ENCODE data around the gene ZNF761. TPM values are rescaled to one million over a fixed set of nuclear protein-coding genes. Genes with fewer than 3 reads are reported as not detected.
A peak's percentile ranks its signal among the peaks of the same experiment; 100 is the strongest.

Gene ZNF761
- total RNA-seq (2014; rRNA removed; shearing (Covaris generic); ENCODE audit: low replicate concordance), result 21.8 and 29.6 TPM in 2 replicates

- peak within 1 kb of the TSS; percentile 90 for H3K9ac ChIP-seq (ENCODE audit: low read length)
- peaks cover 36% of the 10 kb centered on the region for H3K36me3 ChIP-seq (ENCODE audit: insufficient read depth, low read length)
- peak within 1 kb of the TSS; percentile 78; the same call in 1 of the 2 replicates for H2AFZ ChIP-seq (ENCODE audit: low read length)
- H3K27ac ChIP-seq (ENCODE audit: low read length), result no peak within 1 kb of the TSS
- DNase-seq, result peak; percentile 99
- no peaks in the 10 kb centered on the region for H4K20me1 ChIP-seq (ENCODE audit: insufficient read depth, low read depth, low read length)
- peak within 1 kb of the TSS; percentile 96 for H3K4me2 ChIP-seq (ENCODE audit: low read depth, low read length, poor library complexity, severe bottlenecking)
- peaks cover 20% of the 10 kb centered on the region for H3K9me3 ChIP-seq (ENCODE audit: low read length)
- H3K4me3 ChIP-seq (ENCODE audit: low read length), result peak within 1 kb of the TSS; percentile 99
- no peaks in the 10 kb centered on the region for H3K9me2 ChIP-seq (replicated peaks; ENCODE audit: insufficient read depth, low read length)
- peaks cover 9% of the 10 kb centered on the region for H3K4me1 ChIP-seq (ENCODE audit: low read length)
- peaks cover 44% of the 10 kb centered on the region for H3K79me2 ChIP-seq (ENCODE audit: low read length)
- H3K27me3 ChIP-seq (ENCODE audit: low read length), result no peaks in the 10 kb centered on the region
Measured at GRCh38 chr19:53431399-53432087, at the start of gene ZNF761. ZNF761 (plus strand) TSS chr19:53431984; CDS start chr19:53447269, 15,285 bp downstream.

- peak; percentile 41 for DNase-seq
- Histone ChIP-seq H3K4me3 (ENCODE audit: low read length) (no peak overlapping the region), H3K27me3 (ENCODE audit: low read length) (no peaks in the 10 kb centered on the region), H3K36me3 (ENCODE audit: insufficient read depth, low read length) (peaks cover 35% of the 10 kb centered on the region), H3K4me1 (ENCODE audit: low read length) (no peaks in the 10 kb centered on the region), H3K79me2 (ENCODE audit: low read length) (no peaks in the 10 kb centered on the region), H2AFZ (ENCODE audit: low read length) (no peak overlapping the region), H3K4me2 (ENCODE audit: low read depth, low read length, poor library complexity, severe bottlenecking) (no peak overlapping the region), H3K9me3 (ENCODE audit: low read length) (peaks cover 37% of the 10 kb centered on the region), H3K9me2 (replicated peaks; ENCODE audit: insufficient read depth, low read length) (no peaks in the 10 kb centered on the region), H3K27ac (ENCODE audit: low read length) (no peak overlapping the region), H4K20me1 (ENCODE audit: insufficient read depth, low read depth, low read length) (no peaks in the 10 kb centered on the region), H3K9ac (ENCODE audit: low read length) (no peak overlapping the region)
Measured at GRCh38 chr19:53388168-53388567, 43.6 kb upstream of the ZNF761 start.

DNA sequence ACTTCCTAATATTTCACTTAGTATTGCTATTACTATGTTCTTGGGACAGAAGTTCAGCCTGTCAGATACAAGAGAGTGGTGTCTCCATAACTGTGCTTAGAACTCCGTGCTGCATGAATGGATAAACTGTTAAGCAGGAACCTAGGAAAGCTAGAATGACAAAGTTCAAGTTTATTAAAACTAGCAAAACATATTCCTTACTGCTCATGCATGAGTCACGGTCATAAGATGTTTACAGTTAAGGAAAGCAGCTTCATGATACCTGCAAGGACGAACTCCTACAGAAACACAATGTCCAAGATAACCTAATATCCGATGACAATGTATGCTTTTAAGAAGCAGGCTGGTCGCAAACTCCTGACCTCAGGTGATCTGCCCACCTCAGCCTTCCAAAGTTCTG lies 42.9 kb upstream of the ZNF761 start:
- H3K27me3 ChIP-seq (ENCODE audit: low read length), result no peaks in the 10 kb centered on the region
- peaks cover 28% of the 10 kb centered on the region for H3K36me3 ChIP-seq (ENCODE audit: insufficient read depth, low read length)
- no peak overlapping the region for H3K4me2 ChIP-seq (ENCODE audit: low read depth, low read length, poor library complexity, severe bottlenecking)
- H3K9me2 ChIP-seq (replicated peaks; ENCODE audit: insufficient read depth, low read length), result no peaks in the 10 kb centered on the region
- no peaks in the 10 kb centered on the region for H3K4me1 ChIP-seq (ENCODE audit: low read length)
- H3K4me3 ChIP-seq (ENCODE audit: low read length), result no peak overlapping the region
- H4K20me1 ChIP-seq (ENCODE audit: insufficient read depth, low read depth, low read length), result no peaks in the 10 kb centered on the region
- H3K79me2 ChIP-seq (ENCODE audit: low read length), result no peaks in the 10 kb centered on the region
- H3K27ac ChIP-seq (ENCODE audit: low read length), result no peak overlapping the region
- H3K9ac ChIP-seq (ENCODE audit: low read length), result no peak overlapping the region
- peaks cover 30% of the 10 kb centered on the region for H3K9me3 ChIP-seq (ENCODE audit: low read length)
- no peak overlapping the region for H2AFZ ChIP-seq (ENCODE audit: low read length)
- no peak for DNase-seq

DNA sequence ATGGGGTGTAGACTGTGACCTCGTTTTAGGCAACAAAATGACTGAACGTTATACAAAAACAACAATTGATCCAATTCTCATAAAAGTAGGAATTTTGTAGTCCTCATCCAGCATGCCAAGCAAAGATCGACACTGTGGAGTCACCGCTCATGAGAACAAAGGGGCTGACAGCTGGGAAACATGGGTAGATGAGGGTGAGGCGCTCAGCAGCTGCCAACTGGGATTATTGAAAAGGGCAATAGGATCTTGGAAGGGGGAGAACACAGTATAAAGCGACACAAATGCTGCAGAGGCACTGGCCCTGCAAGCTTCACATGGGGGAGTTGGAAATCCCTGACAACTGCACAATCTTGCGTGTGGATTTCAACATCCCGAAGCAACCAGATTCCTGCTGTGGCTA lies 42.2 kb upstream of the ZNF761 start:
- H3K9me3 ChIP-seq (ENCODE audit: low read length), result peaks cover 27% of the 10 kb centered on the region
- H3K9me2 ChIP-seq (replicated peaks; ENCODE audit: insufficient read depth, low read length), result no peaks in the 10 kb centered on the region
- H3K9ac ChIP-seq (ENCODE audit: low read length), result no peak overlapping the region
- DNase-seq, result no peak
- no peak overlapping the region for H2AFZ ChIP-seq (ENCODE audit: low read length)
- H3K4me1 ChIP-seq (ENCODE audit: low read length), result peaks cover 2% of the 10 kb centered on the region
- H3K4me3 ChIP-seq (ENCODE audit: low read length), result no peak overlapping the region
- no peaks in the 10 kb centered on the region for H3K27me3 ChIP-seq (ENCODE audit: low read length)
- H3K4me2 ChIP-seq (ENCODE audit: low read depth, low read length, poor library complexity, severe bottlenecking), result no peak overlapping the region
- H3K79me2 ChIP-seq (ENCODE audit: low read length), result no peaks in the 10 kb centered on the region
- H3K36me3 ChIP-seq (ENCODE audit: insufficient read depth, low read length), result peaks cover 24% of the 10 kb centered on the region
- no peaks in the 10 kb centered on the region for H4K20me1 ChIP-seq (ENCODE audit: insufficient read depth, low read depth, low read length)
- H3K27ac ChIP-seq (ENCODE audit: low read length), result no peak overlapping the region

GRCh38 chr19:53389978-53390377 lies 41.8 kb upstream of the ZNF761 start:
- peaks cover 5% of the 10 kb centered on the region for H3K4me1 ChIP-seq (ENCODE audit: low read length)
- DNase-seq, result peak; percentile 43
- H3K27ac ChIP-seq (ENCODE audit: low read length), result no peak overlapping the region
- H3K79me2 ChIP-seq (ENCODE audit: low read length), result peaks cover under 1% of the 10 kb centered on the region; the same call in 1 of the 2 replicates
- no peaks in the 10 kb centered on the region for H3K9me2 ChIP-seq (replicated peaks; ENCODE audit: insufficient read depth, low read length)
- H3K4me2 ChIP-seq (ENCODE audit: low read depth, low read length, poor library complexity, severe bottlenecking), result no peak overlapping the region
- no peaks in the 10 kb centered on the region for H3K27me3 ChIP-seq (ENCODE audit: low read length)
- peaks cover 23% of the 10 kb centered on the region for H3K9me3 ChIP-seq (ENCODE audit: low read length)
- H2AFZ ChIP-seq (ENCODE audit: low read length), result no peak overlapping the region
- H3K36me3 ChIP-seq (ENCODE audit: insufficient read depth, low read length), result peaks cover 20% of the 10 kb centered on the region
- H4K20me1 ChIP-seq (ENCODE audit: insufficient read depth, low read depth, low read length), result no peaks in the 10 kb centered on the region
- no peak overlapping the region for H3K9ac ChIP-seq (ENCODE audit: low read length)
- no peak overlapping the region for H3K4me3 ChIP-seq (ENCODE audit: low read length)

- Histone ChIP-seq H3K9me2 (replicated peaks; ENCODE audit: insufficient read depth, low read length) (no peaks in the 10 kb centered on the region), H3K9me3 (ENCODE audit: low read length) (peaks cover 6% of the 10 kb centered on the region), H3K9ac (ENCODE audit: low read length) (peak overlapping the region; percentile 78), H4K20me1 (ENCODE audit: insufficient read depth, low read depth, low read length) (no peaks in the 10 kb centered on the region), H3K4me3 (ENCODE audit: low read length) (peak overlapping the region; percentile 78; the same call in 1 of the 2 replicates), H3K4me1 (ENCODE audit: low read length) (peaks cover 12% of the 10 kb centered on the region), H3K27me3 (ENCODE audit: low read length) (no peaks in the 10 kb centered on the region), H3K79me2 (ENCODE audit: low read length) (peaks cover 36% of the 10 kb centered on the region), H3K36me3 (ENCODE audit: insufficient read depth, low read length) (peaks cover 25% of the 10 kb centered on the region), H3K4me2 (ENCODE audit: low read depth, low read length, poor library complexity, severe bottlenecking) (peak overlapping the region; percentile 87), H3K27ac (ENCODE audit: low read length) (no peak overlapping the region), H2AFZ (ENCODE audit: low read length) (peak overlapping the region; percentile 5; the same call in 1 of the 2 replicates)
- peak; percentile 40 for DNase-seq
Measured at GRCh38 chr19:53394522-53394973, 37.2 kb upstream of the ZNF761 start.

GRCh38 chr19:53394974-53395839 lies 36.6 kb upstream of the ZNF761 start, which contains the start of gene ZNF765:
ZNF765 (plus strand) TSS chr19:53395149; CDS start chr19:53398016, 2,867 bp downstream.
- Histone ChIP-seq H3K9me3 (ENCODE audit: low read length) (peaks cover 8% of the 10 kb centered on the region), H2AFZ (ENCODE audit: low read length) (peak within 1 kb of the TSS; percentile 62; the same call in 1 of the 2 replicates), H3K4me3 (ENCODE audit: low read length) (peak within 1 kb of the TSS; percentile 78), H3K9me2 (replicated peaks; ENCODE audit: insufficient read depth, low read length) (no peaks in the 10 kb centered on the region), H3K4me1 (ENCODE audit: low read length) (peaks cover 12% of the 10 kb centered on the region), H3K4me2 (ENCODE audit: low read depth, low read length, poor library complexity, severe bottlenecking) (peak within 1 kb of the TSS; percentile 87), H3K27me3 (ENCODE audit: low read length) (no peaks in the 10 kb centered on the region), H3K9ac (ENCODE audit: low read length) (peak within 1 kb of the TSS; percentile 78), H3K36me3 (ENCODE audit: insufficient read depth, low read length) (peaks cover 32% of the 10 kb centered on the region), H3K79me2 (ENCODE audit: low read length) (peaks cover 42% of the 10 kb centered on the region), H3K27ac (ENCODE audit: low read length) (no peak within 1 kb of the TSS), H4K20me1 (ENCODE audit: insufficient read depth, low read depth, low read length) (no peaks in the 10 kb centered on the region)
- DNase-seq, result peak; percentile 99

All from Karpas-422 (cell line).